Measurements from ENCODE around the gene PDE7B. TPM values are rescaled to one million over a fixed set of nuclear protein-coding genes. Genes with fewer than 3 reads are reported as not detected.

PDE7B gene
- total RNA-seq, 1 experiment from 2014 or later = not detected

GRCh38 chr6:135866445-135867123 is 15.1 kb downstream of the PDE7B start:
- H3K27me3 ChIP-seq (ENCODE audit: low read length) = no peaks in the 10 kb centered on the region
- H3K4me1 ChIP-seq (ENCODE audit: insufficient read depth, low read length) = no peaks in the 10 kb centered on the region
- H3K9me2 ChIP-seq (replicated peaks; ENCODE audit: low read length) = no peaks in the 10 kb centered on the region
- ATAC-seq (no peak), DNase-seq (no peak)
- intact Hi-C loops (cut with micrococcal nuclease) = no loop called here
- CTCF ChIA-PET = interaction anchor here (0.6 kb wide), 1 partner anchor 187 kb away, joined by 3 read pairs; no protein-coding TSS in a partner anchor
- H3K79me2 ChIP-seq (ENCODE audit: low read length) = no peaks in the 10 kb centered on the region
- no peaks in the 10 kb centered on the region for H3K36me3 ChIP-seq (ENCODE audit: low read depth, low read length)
- no peak overlapping the region for H3K27ac ChIP-seq (ENCODE audit: low read length)
- no peaks in the 10 kb centered on the region for H4K20me1 ChIP-seq (ENCODE audit: low read length)
- H2AFZ ChIP-seq (ENCODE audit: low read length) = peak overlapping the region; percentile 57; the same call in 1 of the 2 replicates
- BruUV-seq (replicated peaks) = no TSS peak
- H3K9me3 ChIP-seq (ENCODE audit: low read length) = no peaks in the 10 kb centered on the region
- H3K4me3 ChIP-seq (ENCODE audit: low read length) = no peak overlapping the region
- H3F3A ChIP-seq (ENCODE audit: low read length, unreplicated experiment) = no peaks in the 10 kb centered on the region
- no peak for TF ChIP-seq EZH2 (IDR thresholded peaks at IDR 0.05; ENCODE audit: low read length, unreplicated experiment)
- no peak for TF ChIP-seq EZH2phosphoT487 (IDR thresholded peaks at IDR 0.05; ENCODE audit: borderline replicate concordance, low read length)
- no peak for TF ChIP-seq CTCF (conservative IDR thresholded peaks at IDR 0.05; ENCODE audit: low read depth, low read length)
- H3K4me2 ChIP-seq (ENCODE audit: low read length) = no peak overlapping the region
- no peak overlapping the region for H3K9ac ChIP-seq (ENCODE audit: low read length)
- POLR2A ChIA-PET (ENCODE audit: unreplicated experiment) = no interaction called here

GRCh38 chr6:135867332-135867731 is 15.8 kb downstream of the PDE7B start:
- Histone ChIP-seq H2AFZ (ENCODE audit: low read length) (no peak overlapping the region), H3K9me3 (ENCODE audit: low read length) (no peaks in the 10 kb centered on the region), H3K4me3 (ENCODE audit: low read length) (no peak overlapping the region), H3K27ac (ENCODE audit: low read length) (no peak overlapping the region), H3K36me3 (ENCODE audit: low read depth, low read length) (no peaks in the 10 kb centered on the region), H3K27me3 (ENCODE audit: low read length) (no peaks in the 10 kb centered on the region), H4K20me1 (ENCODE audit: low read length) (no peaks in the 10 kb centered on the region), H3K4me2 (ENCODE audit: low read length) (no peak overlapping the region), H3K79me2 (ENCODE audit: low read length) (no peaks in the 10 kb centered on the region), H3F3A (ENCODE audit: low read length, unreplicated experiment) (no peaks in the 10 kb centered on the region), H3K9ac (ENCODE audit: low read length) (no peak overlapping the region), H3K9me2 (replicated peaks; ENCODE audit: low read length) (no peaks in the 10 kb centered on the region), H3K4me1 (ENCODE audit: insufficient read depth, low read length) (no peaks in the 10 kb centered on the region)
- TF ChIP-seq EZH2 (IDR thresholded peaks at IDR 0.05; ENCODE audit: low read length, unreplicated experiment) = no peak
- no peak for TF ChIP-seq EZH2phosphoT487 (IDR thresholded peaks at IDR 0.05; ENCODE audit: borderline replicate concordance, low read length)
- TF ChIP-seq CTCF (conservative IDR thresholded peaks at IDR 0.05; ENCODE audit: low read depth, low read length) = no peak
- intact Hi-C loops (cut with micrococcal nuclease) = no loop called here
- DNase-seq = no peak
- ChIA-PET POLR2A (ENCODE audit: unreplicated experiment) (no interaction called here), CTCF (no interaction called here)
- BruUV-seq (replicated peaks) = no TSS peak
- no peak for ATAC-seq

- H4K20me1 ChIP-seq (ENCODE audit: low read length) = no peaks in the 10 kb centered on the region
- no peaks in the 10 kb centered on the region for H3K4me1 ChIP-seq (ENCODE audit: insufficient read depth, low read length)
- no TSS peak for BruUV-seq (replicated peaks)
- H3K79me2 ChIP-seq (ENCODE audit: low read length) = no peaks in the 10 kb centered on the region
- H2AFZ ChIP-seq (ENCODE audit: low read length) = no peak overlapping the region
- ATAC-seq (no peak), DNase-seq (no peak)
- no peaks in the 10 kb centered on the region for H3K9me3 ChIP-seq (ENCODE audit: low read length)
- ChIA-PET CTCF (no interaction called here), POLR2A (ENCODE audit: unreplicated experiment) (no interaction called here)
- no peaks in the 10 kb centered on the region for H3K36me3 ChIP-seq (ENCODE audit: low read depth, low read length)
- H3K27ac ChIP-seq (ENCODE audit: low read length) = no peak overlapping the region
- no peak for TF ChIP-seq EZH2phosphoT487 (IDR thresholded peaks at IDR 0.05; ENCODE audit: borderline replicate concordance, low read length)
- no peak for TF ChIP-seq CTCF (conservative IDR thresholded peaks at IDR 0.05; ENCODE audit: low read depth, low read length)
- no peak for TF ChIP-seq EZH2 (IDR thresholded peaks at IDR 0.05; ENCODE audit: low read length, unreplicated experiment)
- no peak overlapping the region for H3K4me2 ChIP-seq (ENCODE audit: low read length)
- H3K9ac ChIP-seq (ENCODE audit: low read length) = no peak overlapping the region
- no peaks in the 10 kb centered on the region for H3K9me2 ChIP-seq (replicated peaks; ENCODE audit: low read length)
- no peak overlapping the region for H3K4me3 ChIP-seq (ENCODE audit: low read length)
- no peaks in the 10 kb centered on the region for H3K27me3 ChIP-seq (ENCODE audit: low read length)
- no peaks in the 10 kb centered on the region for H3F3A ChIP-seq (ENCODE audit: low read length, unreplicated experiment)
- intact Hi-C loops (cut with micrococcal nuclease) = no loop called here
Observed at GRCh38 chr6:135869857-135870256, 18.4 kb downstream of the PDE7B start.
